ENCODE results near the gene TANC1. TPM values are rescaled to one million over a fixed set of nuclear protein-coding genes. Genes with fewer than 3 reads are reported as not detected.

TANC1 gene
- total RNA-seq, result under 1 TPM; 0.48 to 0.55 TPM

- Mint-ChIP-seq H3K36me3 (ENCODE audit: low read depth) (no peaks in the 10 kb centered on the region), H3K4me1 (peaks cover 18% of the 10 kb centered on the region), H3K27me3 (peaks cover 74% of the 10 kb centered on the region), H3K9me3 (no peaks in the 10 kb centered on the region), H3K27ac (no peak within 1 kb of the TSS), H3K4me3 (peak within 1 kb of the TSS; percentile 65)
- ChIA-PET CTCF (no interaction called here), POLR2A (no interaction called here)
- DNase-seq, result peak; percentile 68
Observed at GRCh38 chr2:158968396-158969161, at the start of gene TANC1. TANC1 (plus strand) TSS chr2:158968640; CDS start chr2:159065911, 97,271 bp downstream.

GRCh38 chr2:158921599-158922408 is 46.6 kb upstream of the TANC1 start:
- CTCF ChIA-PET, result no interaction called here
- Mint-ChIP-seq H3K36me3 (ENCODE audit: low read depth) (no peaks in the 10 kb centered on the region), H3K9me3 (no peaks in the 10 kb centered on the region), H3K4me3 (no peak overlapping the region), H3K27ac (no peak overlapping the region), H3K4me1 (peaks cover 3% of the 10 kb centered on the region), H3K27me3 (peaks cover 19% of the 10 kb centered on the region)
- DNase-seq, result no peak
- POLR2A ChIA-PET, result no interaction called here

GRCh38 chr2:158922601-158923000 is 45.8 kb upstream of the TANC1 start:
- H3K4me1 Mint-ChIP-seq, result peaks cover 4% of the 10 kb centered on the region
- H3K27me3 Mint-ChIP-seq, result peaks cover 20% of the 10 kb centered on the region
- H3K36me3 Mint-ChIP-seq (ENCODE audit: low read depth), result no peaks in the 10 kb centered on the region
- H3K9me3 Mint-ChIP-seq, result no peaks in the 10 kb centered on the region
- CTCF ChIA-PET, result no interaction called here
- POLR2A ChIA-PET, result no interaction called here
- no peak for DNase-seq
- H3K4me3 Mint-ChIP-seq, result no peak overlapping the region
- H3K27ac Mint-ChIP-seq, result no peak overlapping the region

GRCh38 chr2:158923180-158923594 is 45.3 kb upstream of the TANC1 start:
- peaks cover 4% of the 10 kb centered on the region for H3K4me1 Mint-ChIP-seq
- H3K36me3 Mint-ChIP-seq (ENCODE audit: low read depth), result no peaks in the 10 kb centered on the region
- no peak for DNase-seq
- H3K27ac Mint-ChIP-seq, result no peak overlapping the region
- peaks cover 20% of the 10 kb centered on the region for H3K27me3 Mint-ChIP-seq
- no peaks in the 10 kb centered on the region for H3K9me3 Mint-ChIP-seq
- POLR2A ChIA-PET, result no interaction called here
- H3K4me3 Mint-ChIP-seq, result no peak overlapping the region
- CTCF ChIA-PET, result no interaction called here

GRCh38 chr2:158923641-158924040 is 44.8 kb upstream of the TANC1 start:
- Mint-ChIP-seq H3K4me1 (peaks cover 4% of the 10 kb centered on the region), H3K4me3 (no peak overlapping the region), H3K27me3 (peaks cover 19% of the 10 kb centered on the region), H3K36me3 (ENCODE audit: low read depth) (no peaks in the 10 kb centered on the region), H3K9me3 (no peaks in the 10 kb centered on the region), H3K27ac (no peak overlapping the region)
- CTCF ChIA-PET, result no interaction called here
- POLR2A ChIA-PET, result no interaction called here
- DNase-seq, result no peak

- Mint-ChIP-seq H3K9me3 (peaks cover 5% of the 10 kb centered on the region), H3K36me3 (ENCODE audit: low read depth) (no peaks in the 10 kb centered on the region), H3K4me1 (peaks cover 12% of the 10 kb centered on the region), H3K27me3 (peaks cover 15% of the 10 kb centered on the region), H3K4me3 (no peak overlapping the region), H3K27ac (no peak overlapping the region)
- ChIA-PET CTCF (no interaction called here), POLR2A (no interaction called here)
- no peak for DNase-seq
Observed at GRCh38 chr2:158926478-158926948, 41.9 kb upstream of the TANC1 start.

GRCh38 chr2:158928515-158928914 is 39.9 kb upstream of the TANC1 start:
- Mint-ChIP-seq H3K27ac (no peak overlapping the region), H3K36me3 (ENCODE audit: low read depth) (no peaks in the 10 kb centered on the region), H3K27me3 (peaks cover 9% of the 10 kb centered on the region), H3K4me1 (peaks cover 12% of the 10 kb centered on the region), H3K9me3 (peaks cover 5% of the 10 kb centered on the region), H3K4me3 (no peak overlapping the region)
- ChIA-PET CTCF (no interaction called here), POLR2A (no interaction called here)
- DNase-seq, result no peak

- DNase-seq, result no peak
- H3K9me3 Mint-ChIP-seq, result peaks cover 5% of the 10 kb centered on the region
- ChIA-PET POLR2A (no interaction called here), CTCF (interaction anchor here (0.5 kb wide), 1 partner anchor 1457 kb away, joined by 3 read pairs; no protein-coding TSS in a partner anchor)
- no peaks in the 10 kb centered on the region for H3K36me3 Mint-ChIP-seq (ENCODE audit: low read depth)
- no peak overlapping the region for H3K4me3 Mint-ChIP-seq
- no peak overlapping the region for H3K27ac Mint-ChIP-seq
- peaks cover 9% of the 10 kb centered on the region for H3K27me3 Mint-ChIP-seq
- peaks cover 12% of the 10 kb centered on the region for H3K4me1 Mint-ChIP-seq
Observed at GRCh38 chr2:158928965-158929364, 39.5 kb upstream of the TANC1 start.

- ChIA-PET CTCF (no interaction called here), POLR2A (no interaction called here)
- no peak overlapping the region for H3K27ac Mint-ChIP-seq
- H3K27me3 Mint-ChIP-seq, result peaks cover 5% of the 10 kb centered on the region
- H3K4me3 Mint-ChIP-seq, result no peak overlapping the region
- H3K4me1 Mint-ChIP-seq, result peaks cover 12% of the 10 kb centered on the region
- peaks cover 5% of the 10 kb centered on the region for H3K9me3 Mint-ChIP-seq
- no peaks in the 10 kb centered on the region for H3K36me3 Mint-ChIP-seq (ENCODE audit: low read depth)
- DNase-seq, result no peak
Observed at GRCh38 chr2:158931572-158931971, 36.9 kb upstream of the TANC1 start.

- Mint-ChIP-seq H3K27ac (no peak overlapping the region), H3K9me3 (peaks cover 5% of the 10 kb centered on the region), H3K4me1 (peaks cover 10% of the 10 kb centered on the region), H3K4me3 (no peak overlapping the region), H3K27me3 (peaks cover 4% of the 10 kb centered on the region), H3K36me3 (ENCODE audit: low read depth) (no peaks in the 10 kb centered on the region)
- CTCF ChIA-PET, result no interaction called here
- POLR2A ChIA-PET, result no interaction called here
- no peak for DNase-seq
Observed at GRCh38 chr2:158932131-158932645, 36.3 kb upstream of the TANC1 start.

GRCh38 chr2:158934170-158934569 is 34.3 kb upstream of the TANC1 start:
- no peak overlapping the region for H3K27ac Mint-ChIP-seq
- H3K36me3 Mint-ChIP-seq (ENCODE audit: low read depth), result no peaks in the 10 kb centered on the region
- ChIA-PET CTCF (interaction anchor here (1.0 kb wide), 1 partner anchor 185 kb away, joined by 3 read pairs; no protein-coding TSS in a partner anchor), POLR2A (no interaction called here)
- no peak for DNase-seq
- H3K4me1 Mint-ChIP-seq, result peaks cover 4% of the 10 kb centered on the region
- H3K27me3 Mint-ChIP-seq, result peaks cover 5% of the 10 kb centered on the region
- peaks cover 5% of the 10 kb centered on the region for H3K9me3 Mint-ChIP-seq
- no peak overlapping the region for H3K4me3 Mint-ChIP-seq

- POLR2A ChIA-PET, result no interaction called here
Observed at GRCh38 chr2:158935617-158936016, 32.8 kb upstream of the TANC1 start.

GRCh38 chr2:158936978-158937377 is 31.5 kb upstream of the TANC1 start:
- Mint-ChIP-seq H3K4me1 (no peaks in the 10 kb centered on the region), H3K27me3 (peaks cover 5% of the 10 kb centered on the region), H3K9me3 (no peaks in the 10 kb centered on the region), H3K36me3 (ENCODE audit: low read depth) (no peaks in the 10 kb centered on the region), H3K27ac (no peak overlapping the region), H3K4me3 (no peak overlapping the region)
- ChIA-PET CTCF (no interaction called here), POLR2A (no interaction called here)
- no peak for DNase-seq

More at GRCh38 chr2:158935617-158936016, 32.8 kb upstream of the TANC1 start:
- H3K36me3 Mint-ChIP-seq (ENCODE audit: low read depth), result no peaks in the 10 kb centered on the region
- H3K27me3 Mint-ChIP-seq, result peaks cover 5% of the 10 kb centered on the region
- H3K9me3 Mint-ChIP-seq, result peaks cover 1% of the 10 kb centered on the region
- no peak overlapping the region for H3K4me3 Mint-ChIP-seq
- DNase-seq, result no peak
- no peaks in the 10 kb centered on the region for H3K4me1 Mint-ChIP-seq
- H3K27ac Mint-ChIP-seq, result no peak overlapping the region
- CTCF ChIA-PET, result no interaction called here

Measured in activated CD4-positive, alpha-beta memory T cell treated with anti-CD3 and anti-CD28 coated beads, Interleukin-2, amount 10 ng/mL, durations not matched to agents 7 days and 5 days (primary cell).